Omental fat pad (tissue), 4 donors: Measurements from ENCODE around the gene LRRC3B. TPM values are rescaled to one million over a fixed set of nuclear protein-coding genes. Genes with fewer than 3 reads are reported as not detected.

Experiments
- ATAC-seq: fragments of 150-250 bp; one replicate; pipeline ENCODE4 v1.9.1; 2016; ENCODE audit warnings: mild to moderate bottlenecking, moderate library complexity; ENCODE audit not compliant: low FRiP score
- DNase-seq: peaks from one replicate; pipeline ENCODE4 v3.0.0-alpha.2; 2019; ENCODE audit warnings: low spot score
- CTCF ChIP-seq, 3 donors: fragments of 450-650 bp; IDR thresholded peaks; one replicate each; pipeline ENCODE4 v1.5.1; 2016 to 2017; ENCODE audit warnings: antibody characterized with exemption in 3 of 3, mild to moderate bottlenecking in 3 of 3, moderate library complexity in 2 of 3
- total RNA-seq, 4 donors: library from RNA; depleted of rRNA; stranded (reverse); fragments of >200 nt; gene quantifications; one replicate each; pipeline ENCODE4 v1.1.0, GENCODE V29; 2016

LRRC3B gene
- total RNA-seq, 4 donors from 2014 or later = 0.09 to 0.24 (median 0.16) TPM; not detected in 1

GRCh38 chr3:26718315-26718714, 95.7 kb downstream of the LRRC3B start:
- DNase-seq (no peak), ATAC-seq (no peak)
- TF ChIP-seq CTCF (IDR thresholded peaks at IDR 0.05) = no peak

- ATAC-seq = no peak
- no peak for DNase-seq
- TF ChIP-seq CTCF (IDR thresholded peaks at IDR 0.05) = no peak
Observed at GRCh38 chr3:26719134-26719533, 96.6 kb downstream of the LRRC3B start.

GRCh38 chr3:26721047-26721446, 98.5 kb downstream of the LRRC3B start:
- TF ChIP-seq CTCF (IDR thresholded peaks at IDR 0.05) = no peak
- ATAC-seq = no peak
- DNase-seq = no peak

GRCh38 chr3:26731843-26732242, 109.3 kb downstream of the LRRC3B start:
- TF ChIP-seq CTCF (IDR thresholded peaks at IDR 0.05) = no peak
- no peak for DNase-seq
- ATAC-seq = no peak

GRCh38 chr3:26750263-26750662, 127.7 kb downstream of the LRRC3B start:
- ATAC-seq (no peak), DNase-seq (no peak)
- TF ChIP-seq CTCF (IDR thresholded peaks at IDR 0.05) = no peak

GRCh38 chr3:26752466-26752865, 129.9 kb downstream of the LRRC3B start:
- DNase-seq (no peak), ATAC-seq (no peak)
- no peak for TF ChIP-seq CTCF (IDR thresholded peaks at IDR 0.05)

- no peak for TF ChIP-seq CTCF (IDR thresholded peaks at IDR 0.05)
- DNase-seq (no peak), ATAC-seq (no peak)
Observed at GRCh38 chr3:26753095-26753494, 130.5 kb downstream of the LRRC3B start.
